Tibial artery (tissue), 4 donors: ENCODE results near the gene SLFN11.
"Not testable (repeated sequence)": the region's sequence is repeated elsewhere in the genome, so short reads cannot be mapped to it uniquely, and the experiment has no call there.

Experiments
- DNase-seq, 2 donors: peaks; one replicate each; pipeline ENCODE4 v3.0.0-alpha.2; 2019
- H3K27ac ChIP-seq, 2 donors: fragments of 200-600 bp; sonication (generic) in 1 of 2; 1 replicate in 1 of 2; 2 replicates in 1 of 2; pipeline ENCODE4 v1.5.1; 2018 to 2019; ENCODE audit warnings: mild to moderate bottlenecking in 1 of 2
- H3K27me3 ChIP-seq, 2 donors: fragments of 200-600 bp; sonication (generic) in 1 of 2; one replicate each; pipeline versions ENCODE4 v1.5.1 to v1.6.0; 2016 to 2019
- H3K36me3 ChIP-seq, 3 donors: fragments of 200-600 bp; sonication (generic) in 2 of 3; one replicate each; pipeline ENCODE4 v1.5.1; 2016 to 2019; ENCODE audit warnings: mild to moderate bottlenecking in 2 of 3
- H3K4me1 ChIP-seq, 4 donors: fragments of 200-600 bp; sonication (generic) in 2 of 4; 1 replicate in 3 of 4; 2 replicates in 1 of 4; pipeline ENCODE4 v1.5.1; 2016 to 2019
- H3K4me3 ChIP-seq, 2 donors: fragments of 200-600 bp; sonication (generic) in 1 of 2; 1 replicate in 1 of 2; 2 replicates in 1 of 2; pipeline ENCODE4 v1.5.1; 2018 to 2019; ENCODE audit warnings: mild to moderate bottlenecking in 2 of 2
- H3K9me3 ChIP-seq, 3 donors: fragments of 200-600 bp; sonication (generic) in 1 of 3; one replicate each; pipeline ENCODE4 v1.5.1; 2016 to 2019
- CTCF ChIP-seq, 2 experiments: fragments of 200-600 bp in 1 of 2; fragments of 450-650 bp in 1 of 2; IDR thresholded peaks; one replicate each; pipeline ENCODE4 v1.5.1; 2017 to 2019; ENCODE audit warnings: antibody characterized with exemption in 2 of 2, mild to moderate bottlenecking in 1 of 2, moderate library complexity in 1 of 2
- intact Hi-C: fragments of 100-400 bp; cut with DNase I; formaldehyde crosslinking; loops from one replicate; pipeline ENCODE4 v1.15.0; 2023; ENCODE audit warnings: low total_unique reads

The SLFN11 gene

GRCh38 chr17:35404360-35404759, 30.9 kb upstream of the SLFN11 start:
- no peaks in the 10 kb centered on the region for H3K4me1 ChIP-seq
- no peak for DNase-seq
- H3K9me3 ChIP-seq: no peaks in the 10 kb centered on the region
- H3K4me3 ChIP-seq: no peak overlapping the region
- peaks cover 14 to 26% (median 23%) of the 10 kb centered on the region in 3 donors for H3K36me3 ChIP-seq
- intact Hi-C loops: no loop called here
- TF ChIP-seq CTCF (IDR thresholded peaks at IDR 0.05): no peak
- no peak overlapping the region for H3K27ac ChIP-seq
- H3K27me3 ChIP-seq: no peaks in the 10 kb centered on the region

DNA sequence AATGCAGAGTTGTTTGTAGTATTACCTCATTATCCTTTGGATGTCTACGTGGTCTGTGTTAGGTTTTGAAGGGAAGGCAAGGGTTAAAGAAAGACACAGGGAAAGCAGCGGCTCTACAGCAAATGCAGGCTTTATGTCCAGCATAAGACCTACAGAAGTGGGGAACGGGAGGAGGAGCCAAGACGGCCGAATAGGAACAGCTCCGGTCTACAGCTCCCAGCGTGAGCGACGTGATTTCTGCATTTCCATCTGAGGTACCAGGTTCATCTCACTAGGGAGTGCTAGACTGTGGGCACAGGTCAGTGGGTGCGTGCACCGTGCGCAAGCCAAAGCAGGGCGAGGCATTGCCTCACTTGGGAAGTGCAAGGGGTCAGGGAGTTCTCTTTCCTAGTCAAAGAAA, 20.4 kb upstream of the SLFN11 start:
- H3K27ac ChIP-seq, H3K27me3 ChIP-seq, H3K4me1 ChIP-seq, H3K36me3 ChIP-seq, H3K9me3 ChIP-seq, DNase-seq, intact Hi-C loops, H3K4me3 ChIP-seq: not testable (repeated sequence)

DNA sequence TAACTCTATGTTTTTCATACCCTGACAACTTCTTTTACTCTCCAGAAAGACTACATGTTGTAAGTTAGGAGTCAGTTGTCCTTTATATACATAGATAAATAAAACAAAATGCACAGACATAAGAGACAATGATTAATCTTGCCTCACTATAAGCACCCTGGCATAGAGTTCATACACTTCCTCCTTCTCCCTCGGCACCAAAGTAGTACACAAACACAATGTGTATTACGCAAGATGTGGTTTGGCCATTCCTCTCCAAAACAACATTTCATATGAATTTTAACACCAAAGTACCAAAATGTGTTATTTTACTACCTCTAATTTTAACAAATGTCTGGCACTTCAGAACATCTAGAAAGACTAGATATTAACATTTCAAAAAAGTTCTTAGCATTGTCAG, 17.2 kb upstream of the SLFN11 start:
- Histone ChIP-seq H3K4me3 (no peak overlapping the region), H3K27ac (no peak overlapping the region), H3K27me3 (no peaks in the 10 kb centered on the region), H3K36me3 (no peaks in the 10 kb centered on the region), H3K4me1 (no peaks in the 10 kb centered on the region), H3K9me3 (peaks cover 0 to 19% (median 3%) of the 10 kb centered on the region in 3 donors)
- TF ChIP-seq CTCF (IDR thresholded peaks at IDR 0.05): no peak
- no peak for DNase-seq
- intact Hi-C loops: no loop called here

DNA sequence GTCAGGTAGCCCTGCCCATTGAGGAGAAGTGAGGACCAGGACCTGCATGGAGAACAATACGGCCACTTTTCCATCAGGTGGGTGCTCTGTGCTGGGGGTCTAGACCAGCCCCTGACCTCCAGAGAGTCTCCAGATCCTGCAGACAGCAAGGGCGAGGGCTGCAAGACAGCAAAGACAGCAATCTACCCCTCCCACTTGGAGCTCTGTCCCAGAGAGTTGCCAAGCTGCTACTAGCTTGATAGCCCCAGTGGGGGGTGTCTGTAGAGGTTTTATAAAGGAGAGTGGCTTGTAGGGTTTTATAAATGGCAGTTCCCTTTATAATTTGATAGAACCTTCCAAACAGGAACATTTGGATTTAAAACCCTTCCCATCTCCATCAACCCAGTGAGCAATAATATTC, 16.7 kb upstream of the SLFN11 start:
- H3K27me3 ChIP-seq: no peaks in the 10 kb centered on the region
- intact Hi-C loops: no loop called here
- no peak for TF ChIP-seq CTCF (IDR thresholded peaks at IDR 0.05)
- DNase-seq: no peak
- H3K4me3 ChIP-seq: no peak overlapping the region
- H3K9me3 ChIP-seq: peaks cover 0 to 19% (median 3%) of the 10 kb centered on the region in 3 donors
- no peaks in the 10 kb centered on the region for H3K4me1 ChIP-seq
- H3K27ac ChIP-seq: no peak overlapping the region
- no peaks in the 10 kb centered on the region for H3K36me3 ChIP-seq

DNA sequence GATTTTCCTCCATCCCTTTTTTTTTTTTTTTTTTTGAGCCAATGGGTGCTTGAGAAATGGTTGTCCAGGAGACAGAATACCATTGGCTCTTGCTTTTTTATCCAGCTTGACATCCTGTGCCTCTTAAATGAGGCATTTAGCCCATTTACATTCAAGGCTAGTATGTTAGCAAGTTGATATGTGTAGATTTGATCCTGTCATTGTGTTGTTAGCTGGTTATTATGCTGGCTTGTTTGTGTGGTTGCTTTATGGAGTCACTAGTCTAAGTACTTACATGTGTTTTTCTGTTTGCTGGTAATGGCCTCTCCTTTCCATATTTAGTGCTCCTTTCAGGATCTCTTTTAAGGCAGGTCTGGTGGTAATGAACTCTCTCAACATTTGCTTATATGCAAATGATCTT, 14.1 kb upstream of the SLFN11 start:
- intact Hi-C loops: no loop called here
- Histone ChIP-seq H3K36me3 (no peaks in the 10 kb centered on the region), H3K9me3 (peaks cover 0 to 29% (median 3%) of the 10 kb centered on the region in 3 donors), H3K27me3 (no peaks in the 10 kb centered on the region), H3K27ac (no peak overlapping the region), H3K4me3 (no peak overlapping the region), H3K4me1 (no peaks in the 10 kb centered on the region)
- no peak for TF ChIP-seq CTCF (IDR thresholded peaks at IDR 0.05)
- DNase-seq: no peak

- H3K4me1 ChIP-seq: peaks cover 0 to 27% (median 8%) of the 10 kb centered on the region in 4 donors
- intact Hi-C loops: no loop called here
- peaks cover 0 to 12% of the 10 kb centered on the region in 2 donors for H3K27me3 ChIP-seq
- no peaks in the 10 kb centered on the region for H3K36me3 ChIP-seq
- no peak overlapping the region for H3K4me3 ChIP-seq
- no peak overlapping the region for H3K27ac ChIP-seq
- H3K9me3 ChIP-seq: peaks cover 0 to 3% (median 0%) of the 10 kb centered on the region in 3 donors
- TF ChIP-seq CTCF (IDR thresholded peaks at IDR 0.05): no peak
- DNase-seq: no peak
Measured at GRCh38 chr17:35377706-35378105, 4.3 kb upstream of the SLFN11 start.
